WTC11 (cell line): ENCODE results near the gene PIK3R1. TPM values are rescaled to one million over a fixed set of nuclear protein-coding genes. Genes with fewer than 3 reads are reported as not detected.

Source experiments
- ATAC-seq: fragments of 200-7000 bp; cut with Tn5 transposase; 2 replicates; pipeline ENCODE4 v1.10.0; 2021; ENCODE audit warnings: mild to moderate bottlenecking, moderate library complexity
- CTCF ChIA-PET: fragments of 300-600 bp; sonication (Branson Sonifier 250); formaldehyde crosslinking; loops from one replicate; lab custom pipeline; 2021; ENCODE audit warnings: antibody characterized with exemption; lab: Charles Lee
- POLR2A ChIA-PET: fragments of 350-600 bp; sonication (Branson Sonifier 250); formaldehyde crosslinking; loops from one replicate; lab custom pipeline; 2021; ENCODE audit warnings: antibody characterized with exemption; lab: Charles Lee
- DNase-seq: peaks from one replicate; pipeline ENCODE4 v3.0.0; 2021; ENCODE audit warnings: low spot score
- H3K27ac Mint-ChIP-seq: 2 replicates; pipeline ENCODE4 v1.8.0; 2021; ENCODE audit warnings: mixed read lengths
- H3K27me3 Mint-ChIP-seq: 2 replicates; pipeline ENCODE4 v1.8.0; 2021; ENCODE audit warnings: low read depth, mild to moderate bottlenecking, moderate library complexity, mixed read lengths
- H3K36me3 Mint-ChIP-seq: 2 replicates; pipeline ENCODE4 v1.8.0; 2021; ENCODE audit warnings: mixed read lengths
- H3K4me1 Mint-ChIP-seq: 2 replicates; pipeline ENCODE4 v1.8.0; 2022; ENCODE audit warnings: mixed read lengths
- H3K4me3 Mint-ChIP-seq: 2 replicates; pipeline ENCODE4 v1.8.0; 2021; ENCODE audit warnings: mild to moderate bottlenecking, moderate library complexity, mixed read lengths
- H3K9me3 Mint-ChIP-seq: 2 replicates; pipeline ENCODE4 v1.8.0; 2021; ENCODE audit warnings: mixed read lengths
- E2F1 ChIP-seq: sonication (generic); formaldehyde crosslinking; IDR thresholded peaks from 2 replicates; pipeline ENCODE4 v1.8.0; 2022; ENCODE audit warnings: mild to moderate bottlenecking, missing genetic modification reagents
- FOXJ3 ChIP-seq: sonication (generic); formaldehyde crosslinking; IDR thresholded peaks from 2 replicates; pipeline ENCODE4 v1.9.0; 2021; ENCODE audit warnings: missing genetic modification reagents, mild to moderate bottlenecking, borderline replicate concordance
- FOXP4 ChIP-seq: sonication (generic); formaldehyde crosslinking; IDR thresholded peaks from 2 replicates; pipeline ENCODE4 v1.8.0; 2022; ENCODE audit warnings: mild to moderate bottlenecking, missing genetic modification reagents
- GABPB1 ChIP-seq: sonication (generic); formaldehyde crosslinking; IDR thresholded peaks from 2 replicates; pipeline ENCODE4 v1.8.1; 2023; ENCODE audit warnings: mild to moderate bottlenecking, missing genetic modification reagents
- MLX ChIP-seq: sonication (generic); formaldehyde crosslinking; IDR thresholded peaks from 2 replicates; pipeline ENCODE4 v1.8.1; 2023; ENCODE audit warnings: mild to moderate bottlenecking, missing genetic modification reagents, moderate library complexity
- MYBL2 ChIP-seq: sonication (generic); formaldehyde crosslinking; IDR thresholded peaks from 2 replicates; pipeline ENCODE4 v1.8.1; 2023; ENCODE audit warnings: mild to moderate bottlenecking, moderate library complexity, missing genetic modification reagents
- NR1H2 ChIP-seq: sonication (generic); formaldehyde crosslinking; IDR thresholded peaks from 2 replicates; pipeline ENCODE4 v1.9.0; 2021; ENCODE audit warnings: mild to moderate bottlenecking, moderate library complexity, missing genetic modification reagents
- NR2C2 ChIP-seq: sonication (generic); formaldehyde crosslinking; IDR thresholded peaks from 2 replicates; pipeline ENCODE4 v1.8.0; 2022; ENCODE audit warnings: mild to moderate bottlenecking, missing genetic modification reagents
- RORB ChIP-seq: fragments of 250-450 bp; sonication (Bioruptor Pico); IDR thresholded peaks from 2 replicates; pipeline ENCODE4 v1.9.0; 2021; ENCODE audit warnings: mild to moderate bottlenecking
- TEAD4 ChIP-seq: sonication (generic); formaldehyde crosslinking; IDR thresholded peaks from 2 replicates; pipeline ENCODE4 v1.8.0; 2022; ENCODE audit warnings: mild to moderate bottlenecking, missing genetic modification reagents
- ZBTB21 ChIP-seq: sonication (generic); formaldehyde crosslinking; IDR thresholded peaks from 2 replicates; pipeline ENCODE4 v1.8.1; 2023; ENCODE audit warnings: mild to moderate bottlenecking, missing genetic modification reagents, borderline replicate concordance
- ZNF425 ChIP-seq: fragments of 250-450 bp; sonication (Bioruptor Pico); conservative IDR thresholded peaks from 2 replicates; pipeline ENCODE4 v1.9.0; 2021; ENCODE audit warnings: mild to moderate bottlenecking
- total RNA-seq: library from RNA; stranded (reverse); gene quantifications from 3 replicates; pipeline ENCODE4 v1.2.3, GENCODE V29; 2021
- TF ChIP-seq, protein P1 (sequence below): sonication (generic); formaldehyde crosslinking; IDR thresholded peaks from 2 replicates; pipeline ENCODE4 v1.8.0; 2023; ENCODE audit warnings: missing genetic modification reagents, mild to moderate bottlenecking, borderline replicate concordance
- TF ChIP-seq, protein P2 (sequence below): fragments of 200-600 bp; IDR thresholded peaks from 2 replicates; pipeline ENCODE4 v1.8.0; 2022; ENCODE audit warnings: antibody characterized with exemption

PIK3R1 gene
- total RNA-seq, 1 experiment from 2014 or later: 11.3 TPM

- TF ChIP-seq, protein P1, sequence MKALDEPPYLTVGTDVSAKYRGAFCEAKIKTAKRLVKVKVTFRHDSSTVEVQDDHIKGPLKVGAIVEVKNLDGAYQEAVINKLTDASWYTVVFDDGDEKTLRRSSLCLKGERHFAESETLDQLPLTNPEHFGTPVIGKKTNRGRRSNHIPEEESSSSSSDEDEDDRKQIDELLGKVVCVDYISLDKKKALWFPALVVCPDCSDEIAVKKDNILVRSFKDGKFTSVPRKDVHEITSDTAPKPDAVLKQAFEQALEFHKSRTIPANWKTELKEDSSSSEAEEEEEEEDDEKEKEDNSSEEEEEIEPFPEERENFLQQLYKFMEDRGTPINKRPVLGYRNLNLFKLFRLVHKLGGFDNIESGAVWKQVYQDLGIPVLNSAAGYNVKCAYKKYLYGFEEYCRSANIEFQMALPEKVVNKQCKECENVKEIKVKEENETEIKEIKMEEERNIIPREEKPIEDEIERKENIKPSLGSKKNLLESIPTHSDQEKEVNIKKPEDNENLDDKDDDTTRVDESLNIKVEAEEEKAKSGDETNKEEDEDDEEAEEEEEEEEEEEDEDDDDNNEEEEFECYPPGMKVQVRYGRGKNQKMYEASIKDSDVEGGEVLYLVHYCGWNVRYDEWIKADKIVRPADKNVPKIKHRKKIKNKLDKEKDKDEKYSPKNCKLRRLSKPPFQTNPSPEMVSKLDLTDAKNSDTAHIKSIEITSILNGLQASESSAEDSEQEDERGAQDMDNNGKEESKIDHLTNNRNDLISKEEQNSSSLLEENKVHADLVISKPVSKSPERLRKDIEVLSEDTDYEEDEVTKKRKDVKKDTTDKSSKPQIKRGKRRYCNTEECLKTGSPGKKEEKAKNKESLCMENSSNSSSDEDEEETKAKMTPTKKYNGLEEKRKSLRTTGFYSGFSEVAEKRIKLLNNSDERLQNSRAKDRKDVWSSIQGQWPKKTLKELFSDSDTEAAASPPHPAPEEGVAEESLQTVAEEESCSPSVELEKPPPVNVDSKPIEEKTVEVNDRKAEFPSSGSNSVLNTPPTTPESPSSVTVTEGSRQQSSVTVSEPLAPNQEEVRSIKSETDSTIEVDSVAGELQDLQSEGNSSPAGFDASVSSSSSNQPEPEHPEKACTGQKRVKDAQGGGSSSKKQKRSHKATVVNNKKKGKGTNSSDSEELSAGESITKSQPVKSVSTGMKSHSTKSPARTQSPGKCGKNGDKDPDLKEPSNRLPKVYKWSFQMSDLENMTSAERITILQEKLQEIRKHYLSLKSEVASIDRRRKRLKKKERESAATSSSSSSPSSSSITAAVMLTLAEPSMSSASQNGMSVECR (CRISPR knock-in tag): no peak
- TF ChIP-seq NR1H2 (CRISPR knock-in tag) (no peak), RORB (no peak), NR2C2 (CRISPR knock-in tag) (no peak), MLX (CRISPR knock-in tag) (no peak), FOXJ3 (no peak), MYBL2 (CRISPR knock-in tag) (no peak), E2F1 (CRISPR knock-in tag) (no peak), TEAD4 (CRISPR knock-in tag) (no peak), FOXP4 (no peak)
Observed at GRCh38 chr5:68316469-68316868, 100.9 kb downstream of the PIK3R1 start (continued).

DNA sequence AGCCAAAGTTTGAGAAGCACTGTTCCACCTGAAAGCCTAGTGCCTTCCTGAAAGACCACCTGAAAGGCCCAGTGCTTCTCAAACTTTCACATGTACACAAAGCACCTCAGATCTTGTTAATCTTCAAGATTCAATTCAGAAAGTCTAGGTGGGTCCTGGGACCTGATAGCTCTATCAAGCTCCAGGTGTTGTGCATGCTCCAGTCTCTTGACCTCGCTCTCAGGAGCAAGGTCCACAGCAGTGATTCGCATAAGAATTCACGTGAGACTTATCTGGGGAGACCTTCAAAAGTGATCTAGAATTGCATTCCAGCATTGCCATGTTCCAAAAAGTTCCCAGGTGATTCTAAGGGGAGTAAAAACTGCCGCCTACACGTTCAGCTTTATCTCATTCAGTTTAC, 102.1 kb downstream of the PIK3R1 start:
- no peak overlapping the region for H3K4me3 Mint-ChIP-seq
- ChIA-PET CTCF (interaction anchor here (1.6 kb wide), 1 partner anchor 31 kb away, joined by 4 read pairs; no protein-coding TSS in a partner anchor), POLR2A (no interaction called here)
- ATAC-seq (no peak), DNase-seq (no peak)
- H3K36me3 Mint-ChIP-seq: peaks cover 5% of the 10 kb centered on the region; the same call in 1 of the 2 replicates
- TF ChIP-seq FOXP4 (no peak), ZBTB21 (CRISPR knock-in tag) (no peak), GABPB1 (CRISPR knock-in tag) (no peak), ZNF425 (no peak)
- TF ChIP-seq, protein P2, sequence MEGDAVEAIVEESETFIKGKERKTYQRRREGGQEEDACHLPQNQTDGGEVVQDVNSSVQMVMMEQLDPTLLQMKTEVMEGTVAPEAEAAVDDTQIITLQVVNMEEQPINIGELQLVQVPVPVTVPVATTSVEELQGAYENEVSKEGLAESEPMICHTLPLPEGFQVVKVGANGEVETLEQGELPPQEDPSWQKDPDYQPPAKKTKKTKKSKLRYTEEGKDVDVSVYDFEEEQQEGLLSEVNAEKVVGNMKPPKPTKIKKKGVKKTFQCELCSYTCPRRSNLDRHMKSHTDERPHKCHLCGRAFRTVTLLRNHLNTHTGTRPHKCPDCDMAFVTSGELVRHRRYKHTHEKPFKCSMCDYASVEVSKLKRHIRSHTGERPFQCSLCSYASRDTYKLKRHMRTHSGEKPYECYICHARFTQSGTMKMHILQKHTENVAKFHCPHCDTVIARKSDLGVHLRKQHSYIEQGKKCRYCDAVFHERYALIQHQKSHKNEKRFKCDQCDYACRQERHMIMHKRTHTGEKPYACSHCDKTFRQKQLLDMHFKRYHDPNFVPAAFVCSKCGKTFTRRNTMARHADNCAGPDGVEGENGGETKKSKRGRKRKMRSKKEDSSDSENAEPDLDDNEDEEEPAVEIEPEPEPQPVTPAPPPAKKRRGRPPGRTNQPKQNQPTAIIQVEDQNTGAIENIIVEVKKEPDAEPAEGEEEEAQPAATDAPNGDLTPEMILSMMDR: no peak
- H3K9me3 Mint-ChIP-seq: peaks cover 29% of the 10 kb centered on the region
- H3K4me1 Mint-ChIP-seq: peaks cover 6% of the 10 kb centered on the region
- H3K27ac Mint-ChIP-seq: no peak overlapping the region
- H3K27me3 Mint-ChIP-seq: no peaks in the 10 kb centered on the region
